HG03439 (cell line): ENCODE measurements around the gene EML6.

Experiments used
- ATAC-seq: cut with Tn5 transposase; IDR thresholded peaks from one replicate; pipeline ENCODE4 v1.9.1; 2021; ENCODE audit warnings: mild to moderate bottlenecking, moderate library complexity; ENCODE audit not compliant: unreplicated experiment

EML6 gene

DNA sequence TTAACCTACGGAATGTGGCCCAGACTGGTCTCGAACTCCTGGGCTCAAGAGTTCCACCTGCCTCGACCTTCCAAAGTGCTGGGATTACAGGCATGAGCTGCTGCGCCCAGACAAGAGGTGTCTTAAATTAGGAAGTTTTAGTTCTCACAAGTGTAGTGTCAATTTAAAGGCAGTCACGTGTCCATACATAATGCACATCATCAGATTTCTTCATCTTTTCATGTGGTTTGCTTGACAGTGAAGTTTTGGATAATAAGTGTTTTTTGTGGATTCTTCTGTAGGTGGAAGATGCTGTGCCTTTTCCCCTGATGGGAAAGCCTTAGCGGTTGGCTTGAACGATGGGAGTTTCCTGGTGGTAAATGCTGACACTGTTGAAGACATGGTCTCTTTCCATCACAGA is 179.3 kb downstream of the EML6 start:
- no peak for ATAC-seq

DNA sequence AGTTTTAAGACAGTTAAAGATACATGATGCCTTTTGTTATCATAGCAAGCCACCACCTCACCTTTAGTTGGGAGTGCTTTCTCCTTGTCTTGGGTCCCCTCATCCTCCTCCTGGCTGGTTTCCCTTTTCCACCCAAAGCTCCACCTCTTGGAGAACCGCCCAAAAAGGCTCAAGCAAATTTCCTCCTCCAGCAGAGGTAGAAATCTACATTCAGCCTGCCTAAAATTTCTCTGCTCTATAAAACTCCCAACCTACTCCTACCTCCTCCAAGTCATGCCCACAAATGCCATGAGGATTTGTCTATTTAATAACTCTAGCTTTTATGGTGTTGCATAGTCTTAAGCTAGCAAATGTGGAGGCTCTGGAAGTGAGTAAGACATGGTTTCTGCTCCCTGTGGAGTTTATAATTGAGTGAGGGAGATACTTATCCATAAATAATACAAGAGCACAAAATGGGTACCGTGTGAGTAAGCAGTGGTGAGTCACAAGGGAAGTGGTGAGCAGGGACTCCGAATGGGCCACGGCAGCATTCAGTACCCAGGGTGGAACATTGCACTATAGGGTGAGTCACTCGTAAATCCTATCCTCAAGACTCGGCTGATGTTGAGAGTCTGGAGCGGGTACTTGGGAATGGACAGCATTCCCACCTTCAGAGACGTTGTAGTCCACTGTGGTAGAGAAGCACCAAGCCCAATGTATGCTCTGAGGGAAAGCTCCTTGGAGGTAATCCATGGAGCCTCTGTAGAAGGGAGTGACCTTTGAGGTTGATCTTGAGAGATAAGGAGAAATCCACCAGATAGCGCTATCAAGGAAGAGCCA is 180.5 kb downstream of the EML6 start:
- ATAC-seq: no peak

- no peak for ATAC-seq
These were observed 181.4 kb downstream of the EML6 start for GRCh38 chr2:54904836-54905235.

DNA sequence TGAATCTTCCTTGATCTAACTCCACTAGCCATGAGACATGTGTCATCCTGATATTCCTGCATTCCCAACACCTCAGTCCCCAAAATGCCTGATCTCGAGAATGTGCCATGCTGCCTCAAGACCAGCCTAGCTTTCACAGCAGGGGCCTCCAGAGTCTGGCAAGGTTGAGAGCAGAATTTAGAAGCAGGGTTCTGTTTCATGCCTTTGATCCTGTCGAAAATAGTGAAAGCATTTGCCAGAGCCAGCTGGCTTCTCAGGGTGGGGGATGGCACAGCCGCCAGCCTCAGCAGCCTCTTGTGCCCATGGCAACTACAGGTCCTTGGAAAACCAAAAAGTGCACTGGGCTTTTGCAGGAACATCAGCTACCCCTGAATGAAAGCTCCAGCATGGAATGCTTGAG is 183.3 kb downstream of the EML6 start:
- ATAC-seq: no peak

DNA sequence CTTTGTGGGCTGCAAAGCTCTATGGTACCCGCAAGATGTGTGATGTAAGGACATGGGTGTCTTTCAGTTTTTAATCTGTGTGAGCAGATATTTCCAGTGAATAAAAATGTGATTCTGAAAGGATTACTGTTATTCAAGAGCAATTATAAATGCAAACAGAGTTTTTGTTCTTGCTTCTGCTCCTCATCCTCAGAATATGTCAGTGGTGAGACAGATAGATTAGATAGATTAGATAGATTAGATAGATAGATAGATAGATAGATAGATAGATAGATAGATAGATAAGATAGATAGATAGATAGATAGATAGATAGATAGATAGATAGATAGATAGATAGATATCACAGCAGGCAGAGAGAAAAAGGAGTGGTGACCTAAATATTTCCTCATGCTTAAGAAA is 184.2 kb downstream of the EML6 start:
- ATAC-seq: no peak

DNA sequence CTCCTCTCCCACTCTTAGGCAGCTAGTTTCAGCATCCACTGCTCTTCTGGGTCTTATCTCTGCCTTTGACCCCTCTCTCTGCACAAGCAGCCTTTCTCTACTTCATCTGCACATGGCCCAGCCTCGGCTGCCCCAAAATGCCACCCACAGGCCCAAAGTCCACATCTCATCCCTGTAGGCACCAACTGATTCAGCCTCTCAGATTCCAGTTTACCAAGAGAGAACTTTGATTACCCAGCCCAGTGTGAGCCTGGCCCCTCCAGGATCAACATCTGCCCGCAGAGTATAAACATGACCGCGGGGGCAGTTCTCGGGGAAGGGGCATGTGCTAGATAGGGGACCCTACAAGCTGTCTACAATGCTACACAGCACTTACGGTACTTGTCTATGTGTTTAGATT is 185.1 kb downstream of the EML6 start:
- ATAC-seq: no peak

DNA sequence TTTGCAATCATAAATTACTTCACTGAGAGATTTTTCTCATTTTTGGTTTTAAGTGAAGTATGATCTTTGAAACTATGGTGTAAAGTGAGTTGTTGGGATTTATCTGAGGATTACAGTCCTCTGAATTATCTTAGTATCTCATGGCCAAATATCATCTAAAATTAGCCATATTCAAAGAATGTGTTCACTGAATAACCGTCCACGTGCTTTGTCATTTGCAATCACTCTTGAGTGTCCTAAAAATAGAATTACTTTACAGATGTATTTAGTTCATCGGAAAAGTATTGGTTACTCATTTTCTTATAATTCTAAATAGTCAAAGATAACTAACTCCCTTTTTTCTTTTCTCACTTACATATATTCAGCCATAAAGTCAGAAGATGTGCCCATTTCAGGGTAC is 185.5 kb downstream of the EML6 start:
- no peak for ATAC-seq

GRCh38 chr2:54912305-54912704 is 188.8 kb downstream of the EML6 start:
- ATAC-seq: no peak

- ATAC-seq: no peak
These were observed 189.4 kb downstream of the EML6 start for GRCh38 chr2:54912893-54913292.

- no peak for ATAC-seq
These were observed 191.2 kb downstream of the EML6 start for GRCh38 chr2:54914637-54915036.

- ATAC-seq: no peak
These were observed 191.6 kb downstream of the EML6 start for GRCh38 chr2:54915101-54915500.

GRCh38 chr2:54916637-54917036 is 193.2 kb downstream of the EML6 start:
- no peak for ATAC-seq

DNA sequence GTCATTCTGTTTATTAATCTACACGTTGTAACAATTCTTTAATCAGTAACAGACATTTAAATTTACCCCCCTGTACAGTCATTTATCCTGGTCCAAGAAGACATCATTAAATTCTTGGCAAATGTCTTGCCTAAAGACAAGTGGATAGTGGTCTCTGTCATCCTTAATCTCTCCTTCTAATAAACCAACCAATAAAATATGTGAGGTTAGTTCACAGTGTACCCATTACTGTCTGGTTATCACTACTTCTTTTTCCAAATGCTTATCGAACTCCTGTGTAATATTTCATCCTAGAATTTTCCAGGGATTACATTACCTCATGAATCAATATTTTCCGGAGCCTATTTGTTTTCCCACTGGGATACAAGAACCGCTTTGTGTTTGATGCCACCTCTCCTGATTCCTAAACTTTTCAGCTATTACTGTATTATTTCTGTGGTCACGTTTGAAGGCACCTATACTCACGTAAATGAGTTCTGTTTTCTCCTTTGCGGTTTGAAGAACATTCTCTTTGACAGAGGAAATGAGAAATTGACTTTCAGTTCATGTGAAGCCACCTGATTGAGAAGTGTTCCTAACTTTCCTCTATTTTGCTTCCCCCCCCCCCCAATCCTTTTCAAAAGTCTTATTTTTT is 195.3 kb downstream of the EML6 start:
- no peak for ATAC-seq

DNA sequence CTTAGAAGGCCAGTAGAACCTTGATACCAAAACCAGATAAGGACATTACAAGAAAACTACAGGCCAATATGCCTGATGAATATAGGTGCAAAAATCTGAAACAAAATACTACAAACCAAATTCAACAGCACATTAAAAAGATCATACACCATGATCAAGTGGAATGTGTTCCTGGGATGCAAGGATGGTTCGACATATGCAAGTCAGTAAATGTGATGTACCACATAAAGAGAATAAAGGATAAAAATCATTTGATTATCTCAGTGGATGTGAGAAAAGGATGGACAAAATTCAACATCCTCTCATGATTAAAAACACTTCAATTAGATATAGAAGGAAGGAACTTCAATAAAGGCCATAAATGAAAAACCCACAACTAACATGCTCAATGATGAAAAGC is 197.2 kb downstream of the EML6 start:
- ATAC-seq: no peak

- ATAC-seq: no peak
These were observed 200.7 kb downstream of the EML6 start for GRCh38 chr2:54924121-54924520.

GRCh38 chr2:54925022-54925421 is 201.6 kb downstream of the EML6 start:
- no peak for ATAC-seq

GRCh38 chr2:54927085-54927750 is 203.8 kb downstream of the EML6 start:
- ATAC-seq: no peak

DNA sequence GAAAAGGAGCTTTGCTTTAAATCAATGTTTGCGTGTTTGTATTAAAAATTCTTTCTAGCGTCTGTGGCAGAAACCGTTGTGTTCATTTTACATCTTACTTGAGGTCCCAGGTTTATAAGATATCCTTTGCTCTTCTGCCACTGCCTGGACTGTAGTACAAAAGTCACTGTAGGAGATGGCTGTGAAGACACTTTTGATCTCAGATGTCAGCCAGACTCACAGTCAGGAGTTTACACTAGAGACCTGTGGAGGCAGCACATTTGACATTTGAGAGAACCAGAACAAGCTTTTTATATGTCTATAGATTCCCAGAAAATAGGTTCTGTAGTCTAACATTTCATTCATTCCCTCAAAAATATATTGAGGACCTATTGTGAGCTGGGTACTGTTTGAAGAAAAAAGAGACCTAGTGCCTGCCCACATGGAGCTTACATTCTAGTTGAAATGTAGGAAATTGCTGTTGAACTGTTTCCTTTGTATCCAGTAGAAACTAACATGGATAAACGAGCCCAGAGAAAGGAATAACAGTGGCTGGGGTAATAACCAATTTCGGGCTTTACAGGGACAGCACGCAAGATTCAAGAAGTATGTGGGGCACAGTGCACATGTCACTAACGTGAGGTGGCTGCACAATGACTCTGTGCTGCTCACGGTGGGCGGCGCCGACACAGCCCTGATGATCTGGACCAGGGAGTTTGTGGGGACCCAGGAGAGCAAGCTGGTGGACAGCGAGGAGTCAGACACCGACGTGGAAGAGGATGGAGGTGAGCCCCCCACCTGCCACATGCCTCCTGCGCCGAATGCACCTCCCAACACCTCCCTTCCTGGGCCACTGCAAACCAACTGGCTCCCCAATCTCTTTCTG is 204.5 kb downstream of the EML6 start:
- no peak for ATAC-seq

DNA sequence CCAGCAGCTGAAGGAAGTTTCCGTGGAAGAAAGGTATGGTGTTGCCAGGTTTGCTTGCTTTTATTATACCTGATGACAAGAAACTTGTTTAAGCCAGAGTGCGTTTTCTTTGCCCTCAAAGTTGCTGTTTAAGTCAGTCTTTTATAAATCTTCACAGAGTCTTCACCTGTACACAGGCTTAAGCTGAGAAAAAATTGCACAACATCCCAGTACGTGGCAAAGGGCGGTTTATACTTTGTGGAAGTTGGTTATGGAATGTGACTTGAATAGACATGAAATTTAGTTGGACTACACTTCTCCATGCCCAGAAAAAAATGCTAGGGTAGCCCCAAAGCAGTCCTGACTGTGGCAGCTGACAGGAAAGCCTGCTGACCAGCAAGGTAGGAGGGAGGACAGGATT is 205.3 kb downstream of the EML6 start:
- ATAC-seq: no peak

- ATAC-seq: no peak
These were observed 208.0 kb downstream of the EML6 start for GRCh38 chr2:54931473-54931872.

DNA sequence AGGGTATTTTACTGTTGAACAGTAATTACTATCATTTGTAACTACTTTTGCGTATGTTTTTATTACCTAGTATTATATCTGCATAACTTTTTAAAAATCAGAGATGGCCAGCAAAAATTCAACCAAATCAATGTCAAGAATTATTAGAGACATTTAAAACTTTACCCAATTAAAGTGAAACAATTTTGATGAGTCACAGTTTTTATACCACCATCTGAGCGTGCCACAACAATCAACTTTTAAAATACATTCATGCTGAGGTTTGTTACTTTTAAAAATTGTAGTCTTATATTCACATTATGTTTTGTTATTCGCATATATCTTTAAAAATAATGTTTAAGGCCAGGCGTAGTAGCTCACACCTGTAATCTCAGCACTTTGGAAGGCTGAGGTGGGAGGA is 211.9 kb downstream of the EML6 start:
- no peak for ATAC-seq
